GM18909 (cell line): ENCODE results near the gene MYBPC2.

ENCODE experiments used
- ATAC-seq: cut with Tn5 transposase; IDR thresholded peaks from one replicate; pipeline ENCODE4 v1.9.1; 2021; ENCODE audit warnings: mild to moderate bottlenecking; ENCODE audit not compliant: unreplicated experiment, poor library complexity

MYBPC2 gene

GRCh38 chr19:50495020-50495531 is 62.4 kb downstream of the MYBPC2 start:
- no peak for ATAC-seq

DNA sequence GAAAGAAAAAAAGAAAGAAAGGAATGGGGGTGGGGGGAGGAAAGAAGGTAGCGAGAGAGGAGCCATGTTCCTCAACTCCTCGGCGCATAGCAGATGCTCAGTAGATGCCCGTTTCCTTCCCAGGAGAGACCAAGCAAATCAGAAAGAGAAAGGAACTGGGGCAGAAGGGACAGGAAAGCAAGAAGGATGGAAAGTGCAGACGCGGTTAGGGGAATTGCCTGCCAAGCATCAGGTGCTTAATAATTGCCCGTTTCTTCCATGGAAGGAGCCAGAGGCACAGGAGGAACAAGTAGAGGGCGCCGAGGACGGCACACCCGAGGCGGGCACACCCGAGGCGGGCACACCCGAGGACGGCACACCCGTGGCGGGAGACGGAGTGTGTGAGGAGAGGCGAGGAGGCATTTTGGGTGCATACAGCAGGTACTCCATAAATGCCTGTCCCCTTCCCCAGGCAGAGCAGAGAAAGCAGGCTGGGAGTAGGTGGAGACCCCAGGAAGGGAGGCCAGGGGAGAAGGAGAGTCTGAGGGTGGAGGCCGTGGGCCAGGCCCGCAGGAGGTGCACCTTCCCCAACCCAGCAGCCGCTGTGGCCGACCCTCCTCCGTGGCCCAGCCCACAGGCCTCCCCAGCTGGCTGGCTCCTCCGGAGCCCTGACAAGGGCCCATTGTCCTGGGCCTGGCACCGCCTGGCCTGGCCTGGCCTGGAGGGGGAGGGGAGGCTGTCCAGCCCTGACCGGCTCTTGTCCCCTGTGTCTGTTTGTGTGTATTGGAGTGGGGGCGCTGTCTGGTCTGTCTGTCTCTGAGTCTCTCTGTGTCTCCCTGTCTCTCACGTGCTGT is 63.7 kb downstream of the MYBPC2 start:
- ATAC-seq = no peak

- no peak for ATAC-seq
Measured at GRCh38 chr19:50497022-50497405, 64.3 kb downstream of the MYBPC2 start.

- no peak for ATAC-seq
Measured at GRCh38 chr19:50498219-50499056, 65.7 kb downstream of the MYBPC2 start.

- ATAC-seq = no peak
Measured at GRCh38 chr19:50500060-50500752, 67.5 kb downstream of the MYBPC2 start.

DNA sequence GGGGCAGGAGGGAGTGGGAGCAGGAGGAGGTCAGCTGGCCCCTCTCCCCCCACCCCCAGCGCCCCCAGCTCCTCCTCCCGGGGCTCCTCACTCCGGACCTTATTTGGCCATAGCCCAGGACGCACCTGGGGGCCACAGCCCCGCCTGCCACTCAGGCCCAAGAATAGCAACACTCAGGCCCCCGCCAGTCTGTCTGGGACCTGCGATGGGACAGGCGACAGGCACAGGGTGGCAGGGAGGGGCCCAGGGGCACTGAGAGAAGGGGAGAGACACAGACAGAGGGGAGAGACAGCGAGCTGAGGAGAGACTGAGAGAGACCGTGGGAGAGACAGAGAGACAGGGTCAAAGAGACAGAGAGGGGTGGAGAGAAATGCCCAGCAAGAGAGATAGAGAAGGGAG is 68.1 kb downstream of the MYBPC2 start:
- ATAC-seq = no peak

GRCh38 chr19:50501186-50501567 is 68.5 kb downstream of the MYBPC2 start:
- ATAC-seq = no peak

GRCh38 chr19:50501568-50502475 is 69.1 kb downstream of the MYBPC2 start:
- ATAC-seq = no peak

DNA sequence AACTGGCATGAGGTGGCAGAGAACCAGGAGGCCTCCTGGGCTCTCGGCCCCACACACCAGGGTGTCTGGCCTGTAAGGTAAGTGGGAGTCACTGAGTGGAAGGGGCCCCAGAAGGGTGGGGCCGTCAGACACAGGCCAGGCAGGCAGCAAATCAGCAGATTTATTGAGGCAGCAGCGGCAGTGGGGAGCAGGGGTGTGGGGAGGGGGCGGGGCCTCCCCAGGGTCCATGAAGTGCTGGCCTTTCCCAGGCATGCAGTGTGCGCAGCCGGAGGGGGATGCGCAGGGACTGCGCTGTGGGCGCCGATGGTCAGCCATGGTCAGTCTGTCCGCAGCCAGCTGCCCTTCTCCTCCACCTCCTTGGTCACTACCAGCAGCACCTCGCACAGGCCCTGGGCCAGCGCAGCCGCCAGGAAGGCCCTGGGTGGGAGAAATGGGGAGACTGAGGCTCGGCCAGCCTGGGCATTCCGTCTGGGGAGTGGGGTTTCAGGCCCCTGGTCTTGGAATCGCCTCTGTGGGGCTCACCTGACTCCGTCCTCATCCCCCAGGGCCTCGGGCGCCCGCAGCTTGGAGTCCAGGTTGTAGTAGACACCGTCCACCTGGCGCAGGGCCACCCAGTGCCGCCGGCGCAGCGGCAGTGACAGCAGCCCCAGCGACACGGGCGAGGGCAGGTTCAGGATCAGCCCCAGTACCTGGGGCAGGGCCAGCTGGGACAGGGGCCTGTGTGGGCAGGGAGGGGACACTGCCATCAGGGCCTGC is 73.3 kb downstream of the MYBPC2 start:
- no peak for ATAC-seq

DNA sequence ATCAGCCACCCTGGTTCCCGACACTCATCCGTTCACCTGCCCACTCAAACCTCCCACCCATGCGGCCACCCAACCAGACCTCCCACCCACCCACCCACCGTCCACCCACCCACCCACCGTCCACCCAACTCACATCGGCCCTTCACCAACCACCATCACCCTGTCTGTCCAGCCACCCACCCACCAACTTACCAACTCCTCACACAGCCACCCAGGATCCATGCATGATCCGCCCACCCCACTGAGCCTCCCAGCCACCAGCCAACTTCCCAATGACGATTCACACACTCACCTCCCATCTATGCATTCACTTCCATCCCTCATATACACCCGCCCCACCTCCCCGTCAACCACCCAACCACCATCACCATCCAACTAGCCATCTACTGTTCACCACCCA is 74.0 kb downstream of the MYBPC2 start:
- no peak for ATAC-seq

GRCh38 chr19:50507376-50507775 is 74.7 kb downstream of the MYBPC2 start:
- no peak for ATAC-seq

DNA sequence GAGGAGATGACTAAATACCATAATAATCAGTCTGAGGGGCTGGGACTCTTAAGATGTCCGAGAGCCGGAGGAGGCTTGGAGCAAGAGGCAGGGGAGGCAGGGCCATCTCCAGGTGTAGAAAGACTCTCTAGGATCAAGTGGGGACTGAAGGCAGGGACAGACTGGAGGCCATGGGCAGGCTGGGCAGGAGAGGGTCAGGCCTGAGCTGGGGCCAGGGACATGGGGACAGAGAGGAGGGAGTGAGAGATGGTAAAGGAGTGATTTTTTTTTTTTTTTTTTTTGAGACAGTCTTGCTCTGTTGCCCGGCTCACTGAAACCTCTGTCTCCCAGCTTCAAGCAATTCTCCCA is 76.1 kb downstream of the MYBPC2 start:
- ATAC-seq = no peak

- ATAC-seq = no peak
Measured at GRCh38 chr19:50509366-50509765, 76.7 kb downstream of the MYBPC2 start.

DNA sequence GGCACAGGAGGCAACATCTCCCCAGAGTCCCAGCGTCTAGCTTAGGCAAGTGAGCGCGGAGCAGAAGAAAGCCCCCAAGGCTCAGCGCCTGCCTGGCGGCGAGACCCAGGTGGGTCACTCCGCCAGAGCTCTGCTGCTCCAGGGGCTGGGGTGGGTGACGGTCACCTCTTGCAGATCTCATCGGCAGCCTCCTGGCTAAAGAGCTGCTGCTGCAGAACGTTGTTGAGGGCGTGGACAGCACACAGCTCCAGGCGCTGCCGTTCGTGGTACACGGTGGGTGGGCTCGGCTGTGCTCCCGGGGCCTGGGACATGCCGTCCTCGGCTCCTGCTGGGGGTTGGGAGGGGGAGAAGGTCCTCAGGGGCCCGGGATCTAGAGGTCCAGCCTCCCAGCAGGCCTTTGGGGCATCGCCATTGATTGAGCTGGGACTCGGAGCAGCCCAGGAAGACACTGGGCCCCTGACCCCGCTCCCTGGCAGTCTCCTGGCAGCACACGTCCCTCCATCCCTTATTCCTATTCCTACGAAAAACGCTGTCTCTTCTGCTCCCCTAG is 77.5 kb downstream of the MYBPC2 start:
- no peak for ATAC-seq

GRCh38 chr19:50510700-50511068 is 78.0 kb downstream of the MYBPC2 start:
- no peak for ATAC-seq

- peak; percentile 87 for ATAC-seq
Measured at GRCh38 chr19:50511069-50511822, 78.6 kb downstream of the MYBPC2 start, which contains the start of gene JOSD2. Gene JOSD2, minus strand, starts transcription at chr19:50511191. Its CDS starts 760 bp downstream, at chr19:50510431.

DNA sequence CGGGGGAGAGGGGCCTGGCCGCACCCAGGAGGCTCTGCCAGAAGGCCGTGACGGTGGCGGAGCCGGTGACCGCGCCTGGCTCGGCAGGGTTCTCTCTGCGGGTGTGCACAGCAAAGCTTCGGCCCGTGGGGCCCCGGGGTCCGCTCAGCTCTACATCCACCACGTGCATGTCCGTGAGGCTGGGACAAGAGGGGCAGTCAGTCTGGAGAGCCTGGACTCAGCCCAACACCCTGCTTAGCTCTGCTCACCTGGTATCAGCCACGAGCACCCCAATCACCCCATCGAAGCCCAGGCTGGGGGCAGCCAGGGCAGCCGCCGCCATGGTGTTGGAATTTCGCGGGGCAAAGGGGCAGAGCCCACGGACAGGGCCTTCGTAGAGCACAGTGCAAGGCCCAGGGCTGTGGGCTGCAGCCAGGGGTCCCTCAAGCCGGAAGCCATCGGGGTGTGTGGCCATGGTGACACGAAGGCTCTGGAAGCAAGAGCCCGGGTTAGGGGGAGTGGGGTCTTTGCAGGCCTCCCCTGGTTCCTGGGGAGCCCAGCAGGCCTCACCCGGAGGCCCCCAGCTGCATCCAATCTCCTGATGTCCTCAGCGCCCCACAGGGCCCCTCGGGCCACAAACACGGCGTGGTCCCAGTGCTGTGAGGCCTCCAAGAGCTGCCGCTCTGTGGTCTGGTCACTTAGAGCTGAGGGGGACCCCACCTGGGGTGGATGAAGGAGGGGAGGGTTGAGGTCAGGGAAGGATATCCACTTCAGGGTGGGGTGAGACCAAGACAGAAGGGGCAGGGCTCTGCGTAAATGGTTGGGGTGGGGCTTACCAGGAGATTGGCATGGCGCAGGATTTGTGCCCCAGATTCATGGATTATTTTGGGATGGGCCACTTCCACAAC is 79.7 kb downstream of the MYBPC2 start:
- ATAC-seq = no peak
